Activated CD8-positive, alpha-beta memory T cell treated with anti-CD3 and anti-CD28 coated beads, Interleukin-2, amount 50 U/mL, for 24 hours (primary cell): ENCODE results near the gene EPB41L1.

ENCODE experiments used
- DNase-seq: peaks from one replicate; pipeline ENCODE4 v3.0.0-alpha.2; 2020; ENCODE audit errors: extremely low read depth

The EPB41L1 gene

GRCh38 chr20:36281785-36282380, 127.3 kb downstream of the EPB41L1 start:
- DNase-seq = no peak
